ENCODE results near the gene DCX. TPM values are rescaled to one million over a fixed set of nuclear protein-coding genes. Genes with fewer than 3 reads are reported as not detected.

The DCX gene
- total and polyA plus RNA-seq, 2 of the 4 experiments (the other 2 are of a cell fraction), result not detected

DNA sequence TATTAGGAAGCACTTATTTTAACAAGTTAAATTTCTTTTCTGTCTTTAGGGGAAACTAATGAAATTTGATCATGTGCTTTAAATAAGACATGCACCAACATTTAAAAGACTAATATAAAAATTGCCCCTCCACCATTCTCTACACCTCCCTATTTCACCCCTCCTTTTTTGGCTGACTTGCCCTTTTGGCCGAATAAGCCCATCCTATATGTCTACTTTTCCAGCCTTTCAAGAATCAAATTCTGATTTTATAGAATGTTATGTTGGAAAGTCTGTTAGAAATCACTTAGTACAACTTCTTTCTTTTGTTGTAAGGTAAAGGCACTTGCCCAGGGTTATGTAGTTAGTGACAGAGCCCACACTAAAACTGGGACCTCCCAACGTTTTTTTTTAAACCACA is 143.5 kb downstream of the DCX start:
- CTCF ChIA-PET, result no interaction called here
- BruUV-seq (replicated peaks), result no TSS peak
- H3K4me2 ChIP-seq (ENCODE audit: low read depth, low read length), result no peak overlapping the region
- H4K5ac ChIP-seq (ENCODE audit: low read depth, low read length), result no peak overlapping the region
- intact Hi-C loops (cut with micrococcal nuclease) (no loop called here), in situ Hi-C loops (cut with MboI; ENCODE audit: low sequenced_read_pairs) (no loop called here), dilution Hi-C loops (cut with HindIII; ENCODE audit: low sequenced_read_pairs, unreplicated experiment) (no loop called here)
- no peaks in the 10 kb centered on the region for H4K20me1 ChIP-seq (ENCODE audit: insufficient read depth, low read length)
- H3K4ac ChIP-seq (ENCODE audit: low read depth, low read length), result no peak overlapping the region
- no peaks in the 10 kb centered on the region for H3K9me3 ChIP-seq (ENCODE audit: control insufficient read depth, insufficient read depth, low read length)
- DNase-seq (no peak), ATAC-seq (ENCODE audit: low read depth) (no peak)
- H2AK9ac ChIP-seq (replicated peaks; ENCODE audit: low read depth, low read length, poor library complexity), result no peak overlapping the region
- POLR2A ChIA-PET (ENCODE audit: unreplicated experiment), result no interaction called here
- no peak overlapping the region for H3K18ac ChIP-seq (ENCODE audit: low read depth, low read length)
- no peak overlapping the region for H4K91ac ChIP-seq (ENCODE audit: insufficient read depth, low read depth, low read length)
- no peak overlapping the region for H3K27ac ChIP-seq (ENCODE audit: insufficient read depth, low read length)
- H3K79me1 ChIP-seq (ENCODE audit: low read depth in 1 of 2, low read length in 2 of 2), result no peaks in the 10 kb centered on the region
- no CpG with 5 or more reads among the region's 2 CpGs for WGBS, 2 experiments (ENCODE audit: extremely low coverage in 2 of 2, insufficient read length in 1 of 2)
- no peak overlapping the region for H2BK20ac ChIP-seq (ENCODE audit: low read depth, low read length)
- TF ChIP-seq MAFK (IDR thresholded peaks at IDR 0.05; ENCODE audit: low read depth, low read length) (no peak), CEBPB (IDR thresholded peaks at IDR 0.05; ENCODE audit: low read depth, low read length) (no peak), CHD1 (IDR thresholded peaks at IDR 0.05; ENCODE audit: low read depth, low read length) (no peak), MXI1 (IDR thresholded peaks at IDR 0.05; ENCODE audit: borderline replicate concordance, low read depth, low read length) (no peak), POLR2A (IDR thresholded peaks at IDR 0.05; ENCODE audit: low read depth, low read length) (no peak), BHLHE40 (IDR thresholded peaks at IDR 0.05; ENCODE audit: low read depth, low read length) (no peak), SMC3 (IDR thresholded peaks at IDR 0.05; ENCODE audit: low read depth, low read length) (no peak)
- H3K27me3 ChIP-seq (ENCODE audit: control insufficient read depth, insufficient read depth, low read length), result peaks cover 11% of the 10 kb centered on the region
- no peak overlapping the region for H2BK120ac ChIP-seq (ENCODE audit: low read depth, low read length)
- H3K36me3 ChIP-seq (ENCODE audit: control insufficient read depth, insufficient read depth, low read length), result no peaks in the 10 kb centered on the region
- H2AK5ac ChIP-seq (ENCODE audit: low read depth, low read length), result no peak overlapping the region
- H3K9ac ChIP-seq (ENCODE audit: low read depth, low read length), result no peak overlapping the region
- no peak overlapping the region for H3K4me3 ChIP-seq (ENCODE audit: insufficient read depth, low read depth, low read length)
- no peak overlapping the region for H3K56ac ChIP-seq (ENCODE audit: extremely low read depth, insufficient read depth, low read length)
- no peak overlapping the region for H4K8ac ChIP-seq (ENCODE audit: low read depth in 2 of 2, low read length in 2 of 2)
- no peaks in the 10 kb centered on the region for H3K9me1 ChIP-seq (ENCODE audit: insufficient read depth, low read length)
- no peaks in the 10 kb centered on the region for H3K4me1 ChIP-seq (ENCODE audit: control insufficient read depth, insufficient read depth, low read length)
- H2BK15ac ChIP-seq (ENCODE audit: low read depth, low read length), result no peak overlapping the region
- no peak overlapping the region for H2BK5ac ChIP-seq (ENCODE audit: low read depth, low read length, poor library complexity, severe bottlenecking)
- H3K14ac ChIP-seq (replicated peaks; ENCODE audit: low read depth, low read length), result no peak overlapping the region
- no peak overlapping the region for H2AFZ ChIP-seq (replicated peaks; ENCODE audit: low read length, poor library complexity)
- H3K23ac ChIP-seq (ENCODE audit: low read depth, low read length), result no peak overlapping the region

Measured in IMR-90 (cell line).